GM18907 (cell line): Measurements from ENCODE around the gene EPHB2.

Source experiments
- ATAC-seq: cut with Tn5 transposase; IDR thresholded peaks from one replicate; pipeline ENCODE4 v1.9.1; 2021; ENCODE audit warnings: mild to moderate bottlenecking, moderate library complexity; ENCODE audit not compliant: unreplicated experiment

EPHB2 gene

GRCh38 chr1:22815421-22816066 lies 104.9 kb downstream of the EPHB2 start:
- ATAC-seq, result no peak

- ATAC-seq, result no peak
Observed at GRCh38 chr1:22816067-22816775, 105.6 kb downstream of the EPHB2 start.

GRCh38 chr1:22816803-22817202 lies 106.2 kb downstream of the EPHB2 start:
- no peak for ATAC-seq

GRCh38 chr1:22817462-22817861 lies 106.8 kb downstream of the EPHB2 start:
- ATAC-seq, result no peak

- ATAC-seq, result no peak
Observed at GRCh38 chr1:22818061-22818770, 107.6 kb downstream of the EPHB2 start.

- no peak for ATAC-seq
Observed at GRCh38 chr1:22819361-22819760, 108.7 kb downstream of the EPHB2 start.

GRCh38 chr1:22821027-22821426 lies 110.4 kb downstream of the EPHB2 start:
- ATAC-seq, result no peak

GRCh38 chr1:22822371-22822770 lies 111.7 kb downstream of the EPHB2 start:
- no peak for ATAC-seq

GRCh38 chr1:22824466-22824865 lies 113.8 kb downstream of the EPHB2 start:
- ATAC-seq, result no peak

- ATAC-seq, result no peak
Observed at GRCh38 chr1:22824975-22825374, 114.3 kb downstream of the EPHB2 start.

- ATAC-seq, result no peak
Observed at GRCh38 chr1:22825486-22826189, 115.0 kb downstream of the EPHB2 start.

GRCh38 chr1:22826604-22827580 lies 116.3 kb downstream of the EPHB2 start:
- ATAC-seq, result no peak

GRCh38 chr1:22827666-22828483 lies 117.2 kb downstream of the EPHB2 start:
- ATAC-seq, result no peak

GRCh38 chr1:22828484-22829308 lies 118.1 kb downstream of the EPHB2 start:
- ATAC-seq, result no peak

GRCh38 chr1:22829309-22829989 lies 118.8 kb downstream of the EPHB2 start:
- no peak for ATAC-seq

GRCh38 chr1:22830041-22830566 lies 119.5 kb downstream of the EPHB2 start:
- ATAC-seq, result no peak

- no peak for ATAC-seq
Observed at GRCh38 chr1:22830757-22831340, 120.2 kb downstream of the EPHB2 start.
